OCI-LY7 (cell line): ENCODE data around the gene ADGRG6. TPM values are rescaled to one million over a fixed set of nuclear protein-coding genes. Genes with fewer than 3 reads are reported as not detected.

Experiments
- BruUV-seq: library from RNA; stranded (reverse); fragments of 400-500 nt; replicated peaks from 2 replicates; lab custom pipeline; 2021; lab: Mats Ljungman, UMichigan
- CTCF ChIA-PET: fragments of 300-600 bp; sonication (Branson Sonifier 250); formaldehyde crosslinking; loops from one replicate; lab custom pipeline; 2022; ENCODE audit warnings: antibody characterized with exemption; ENCODE audit not compliant: unreplicated experiment; lab: Charles Lee
- POLR2A ChIA-PET: fragments of 300-600 bp; sonication (Branson Sonifier 250); formaldehyde crosslinking; loops from one replicate; lab custom pipeline; 2022; ENCODE audit warnings: antibody characterized with exemption; lab: Charles Lee
- DNase-seq: peaks from one replicate; pipeline ENCODE4 v3.0.0-alpha.2; 2015; ENCODE audit warnings: low spot score
- H2AFZ ChIP-seq: fragments of 200-600 bp; sonication (generic), shearing (Covaris generic); 2 replicates; pipeline ENCODE4 v1.6.1; 2014; ENCODE audit warnings: mild to moderate bottlenecking, antibody characterized with exemption, low read length, moderate library complexity
- H3K27ac ChIP-seq: fragments of 200-600 bp; sonication (generic); 2 replicates; pipeline ENCODE4 v1.5.1; 2014; ENCODE audit warnings: mixed run types, low read depth, mild to moderate bottlenecking, moderate library complexity, low read length, inconsistent platforms; ENCODE audit not compliant: poor library complexity, severe bottlenecking
- H3K36me3 ChIP-seq: fragments of 200-600 bp; sonication (generic); 2 replicates; pipeline ENCODE4 v1.6.1; 2014; ENCODE audit warnings: mild to moderate bottlenecking, antibody characterized with exemption, low read length, moderate library complexity, mixed read lengths; ENCODE audit not compliant: insufficient read depth
- H3K4me1 ChIP-seq: fragments of 200-600 bp; sonication (generic); 2 replicates; pipeline ENCODE4 v1.5.1; 2014; ENCODE audit warnings: mild to moderate bottlenecking, low read length; ENCODE audit not compliant: insufficient read depth, poor library complexity, severe bottlenecking
- H3K4me2 ChIP-seq: fragments of 200-600 bp; sonication (generic); 2 replicates; pipeline ENCODE4 v1.6.1; 2014; ENCODE audit warnings: mild to moderate bottlenecking, low read length
- H3K4me3 ChIP-seq: fragments of 200-600 bp; sonication (generic); 2 replicates; pipeline ENCODE4 v1.5.1; 2014; ENCODE audit warnings: mild to moderate bottlenecking, low read depth, low read length; ENCODE audit not compliant: poor library complexity, severe bottlenecking
- H3K79me2 ChIP-seq: fragments of 200-600 bp; sonication (generic); 2 replicates; pipeline ENCODE4 v1.6.1; 2016; ENCODE audit warnings: low read depth, mild to moderate bottlenecking, low read length, moderate library complexity, mixed read lengths; ENCODE audit not compliant: insufficient read depth
- H3K9me2 ChIP-seq: fragments of 200-600 bp; sonication (generic); 2 replicates; pipeline ENCODE4 v1.6.1; 2016; ENCODE audit warnings: mild to moderate bottlenecking, low read length, mixed read lengths; ENCODE audit not compliant: insufficient read depth
- H3K9me3 ChIP-seq: fragments of 200-600 bp; sonication (generic); 2 replicates; pipeline ENCODE4 v1.6.1; 2014; ENCODE audit warnings: mild to moderate bottlenecking, mixed run types, low read length, mixed read lengths
- H4K20me1 ChIP-seq: fragments of 200-600 bp; sonication (generic); 2 replicates; pipeline ENCODE4 v1.6.1; 2014; ENCODE audit warnings: mild to moderate bottlenecking, antibody characterized with exemption, low read length, moderate library complexity, mixed read lengths; ENCODE audit not compliant: insufficient read depth
- EZH2phosphoT487 ChIP-seq: fragments of 200-600 bp; sonication (generic); IDR thresholded peaks from 2 replicates; pipeline ENCODE4 v1.6.1; 2018; ENCODE audit warnings: low read depth, borderline replicate concordance, mild to moderate bottlenecking, mixed run types, antibody characterized with exemption, low read length, moderate library complexity, mixed read lengths
- intact Hi-C: fragments of 100-400 bp; cut with micrococcal nuclease; formaldehyde crosslinking; loops from one replicate; pipeline ENCODE4 v1.10.0; 2022; ENCODE audit not compliant: unreplicated experiment
- total RNA-seq, 2 experiments: library from RNA; depleted of rRNA in 1 of 2; stranded (reverse); fragments of >200 nt in 1 of 2; shearing (Covaris generic) in 1 of 2; gene quantifications; 2 replicates each; pipeline ENCODE4 v1.2.3, GENCODE V29; 2014 to 2022
- TF ChIP-seq, protein P1 (sequence below): fragments of 200-600 bp; sonication (generic); conservative IDR thresholded peaks from 2 replicates; pipeline ENCODE4 v1.5.1; 2014; ENCODE audit warnings: mild to moderate bottlenecking, antibody characterized with exemption, low read length, moderate library complexity, mixed read lengths

Gene ADGRG6
- total RNA-seq, 2 experiments from 2014 or later, result not detected

DNA sequence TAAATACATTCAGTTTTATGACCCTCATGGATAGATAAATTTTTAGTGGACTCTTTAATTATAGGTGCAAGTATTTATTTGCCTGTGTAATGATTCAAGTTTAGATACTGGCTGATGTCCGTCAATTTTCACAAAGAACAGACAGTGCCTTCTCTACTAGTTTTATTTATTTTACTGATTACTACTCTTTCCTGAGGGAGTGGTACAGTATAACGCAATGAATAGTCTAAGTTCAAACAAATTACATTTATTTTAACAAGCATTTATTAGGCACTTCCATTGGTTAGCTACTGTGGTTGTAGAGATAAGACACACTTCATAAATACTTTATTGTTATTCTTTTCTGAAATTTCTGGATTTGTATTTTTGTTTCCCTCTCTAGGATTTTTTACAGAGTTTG lies 74.3 kb downstream of the ADGRG6 start:
- no TSS peak for BruUV-seq
- Histone ChIP-seq H3K9me2 (no peaks in the 10 kb centered on the region), H3K27ac (no peak overlapping the region), H2AFZ (no peak overlapping the region), H3K9me3 (no peaks in the 10 kb centered on the region), H3K4me2 (no peak overlapping the region), H4K20me1 (no peaks in the 10 kb centered on the region), H3K36me3 (no peaks in the 10 kb centered on the region), H3K4me1 (no peaks in the 10 kb centered on the region), H3K79me2 (no peaks in the 10 kb centered on the region), H3K4me3 (no peak overlapping the region)
- intact Hi-C loops, result no loop called here
- no peak for DNase-seq
- ChIA-PET CTCF (no interaction called here), POLR2A (no interaction called here)
- TF ChIP-seq, protein P1, sequence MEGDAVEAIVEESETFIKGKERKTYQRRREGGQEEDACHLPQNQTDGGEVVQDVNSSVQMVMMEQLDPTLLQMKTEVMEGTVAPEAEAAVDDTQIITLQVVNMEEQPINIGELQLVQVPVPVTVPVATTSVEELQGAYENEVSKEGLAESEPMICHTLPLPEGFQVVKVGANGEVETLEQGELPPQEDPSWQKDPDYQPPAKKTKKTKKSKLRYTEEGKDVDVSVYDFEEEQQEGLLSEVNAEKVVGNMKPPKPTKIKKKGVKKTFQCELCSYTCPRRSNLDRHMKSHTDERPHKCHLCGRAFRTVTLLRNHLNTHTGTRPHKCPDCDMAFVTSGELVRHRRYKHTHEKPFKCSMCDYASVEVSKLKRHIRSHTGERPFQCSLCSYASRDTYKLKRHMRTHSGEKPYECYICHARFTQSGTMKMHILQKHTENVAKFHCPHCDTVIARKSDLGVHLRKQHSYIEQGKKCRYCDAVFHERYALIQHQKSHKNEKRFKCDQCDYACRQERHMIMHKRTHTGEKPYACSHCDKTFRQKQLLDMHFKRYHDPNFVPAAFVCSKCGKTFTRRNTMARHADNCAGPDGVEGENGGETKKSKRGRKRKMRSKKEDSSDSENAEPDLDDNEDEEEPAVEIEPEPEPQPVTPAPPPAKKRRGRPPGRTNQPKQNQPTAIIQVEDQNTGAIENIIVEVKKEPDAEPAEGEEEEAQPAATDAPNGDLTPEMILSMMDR, result no peak
- TF ChIP-seq EZH2phosphoT487, result no peak

DNA sequence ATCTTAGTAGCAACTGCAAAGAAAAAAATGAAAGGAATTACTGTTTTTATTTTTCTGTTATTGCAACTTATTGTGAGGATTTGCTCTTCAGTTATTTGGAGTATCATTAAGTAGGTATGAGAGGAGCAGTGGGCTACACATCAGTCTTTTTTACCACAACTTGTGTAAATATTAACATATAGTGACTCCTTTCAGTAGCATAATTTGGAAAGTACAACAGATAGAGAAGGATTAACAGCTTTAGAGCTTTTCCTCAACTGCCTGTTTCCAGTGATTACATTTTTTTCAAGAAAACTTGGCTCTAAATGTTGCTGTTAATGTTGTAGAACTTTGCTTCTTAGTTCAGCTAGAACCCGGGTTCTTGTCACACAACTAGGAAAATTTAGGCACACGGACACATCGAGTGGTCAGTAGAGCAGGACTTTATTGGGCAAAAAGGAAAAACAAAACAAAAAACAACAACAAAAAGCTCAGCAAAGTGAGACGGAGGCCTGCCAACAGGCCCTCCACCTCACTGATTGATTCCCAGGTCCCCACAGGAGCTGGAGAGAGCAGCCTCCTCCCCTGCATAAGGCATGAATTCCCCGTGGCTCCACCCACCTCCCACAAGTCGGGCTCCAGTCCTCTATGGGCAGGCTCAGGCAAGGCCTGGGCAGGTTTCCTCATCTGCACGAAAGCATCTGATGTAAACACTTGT lies 75.1 kb downstream of the ADGRG6 start:
- Histone ChIP-seq H3K79me2 (no peaks in the 10 kb centered on the region), H3K4me2 (no peak overlapping the region), H3K4me3 (no peak overlapping the region), H3K9me2 (no peaks in the 10 kb centered on the region), H4K20me1 (no peaks in the 10 kb centered on the region), H3K9me3 (no peaks in the 10 kb centered on the region), H3K27ac (no peak overlapping the region), H2AFZ (no peak overlapping the region), H3K4me1 (no peaks in the 10 kb centered on the region), H3K36me3 (no peaks in the 10 kb centered on the region)
- intact Hi-C loops, result no loop called here
- no TSS peak for BruUV-seq
- POLR2A ChIA-PET, result no interaction called here
- TF ChIP-seq, protein P1, result no peak
- no peak for TF ChIP-seq EZH2phosphoT487
- CTCF ChIA-PET, result no interaction called here
- no peak for DNase-seq

DNA sequence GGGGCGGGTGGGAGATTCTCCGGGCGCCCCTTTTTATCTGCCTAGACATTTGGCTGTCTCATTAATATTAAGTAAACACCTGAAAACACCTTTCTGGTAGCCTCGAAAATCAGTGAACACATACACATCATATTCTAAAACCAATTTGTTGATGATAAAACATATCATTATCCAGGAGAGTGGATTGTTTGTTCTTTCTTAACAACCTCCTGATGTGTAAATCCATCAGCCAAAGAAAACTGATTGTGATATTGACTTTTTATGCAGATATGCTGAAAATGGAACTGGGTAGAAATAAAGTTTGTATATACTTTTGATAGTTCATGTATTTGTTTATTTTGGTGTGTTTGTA lies 75.7 kb downstream of the ADGRG6 start:
- DNase-seq, result no peak
- ChIA-PET CTCF (no interaction called here), POLR2A (interaction anchor here (1.4 kb wide), 1 partner anchor 12 kb away, joined by 7 read pairs; no protein-coding TSS in a partner anchor)
- no peak overlapping the region for H3K27ac ChIP-seq
- H3K9me2 ChIP-seq, result no peaks in the 10 kb centered on the region
- no peaks in the 10 kb centered on the region for H3K79me2 ChIP-seq
- no peak overlapping the region for H2AFZ ChIP-seq
- intact Hi-C loops, result no loop called here
- no peaks in the 10 kb centered on the region for H3K9me3 ChIP-seq
- H3K4me2 ChIP-seq, result no peak overlapping the region
- BruUV-seq, result no TSS peak
- TF ChIP-seq EZH2phosphoT487, result no peak
- TF ChIP-seq, protein P1, result no peak
- H3K36me3 ChIP-seq, result no peaks in the 10 kb centered on the region
- no peaks in the 10 kb centered on the region for H3K4me1 ChIP-seq
- no peak overlapping the region for H3K4me3 ChIP-seq
- H4K20me1 ChIP-seq, result no peaks in the 10 kb centered on the region
